K562 (cell line): Measurements from ENCODE around the gene SF3B4. TPM values are rescaled to one million over a fixed set of nuclear protein-coding genes. Genes with fewer than 3 reads are reported as not detected.

Experiments used
- ARHGAP35 ChIP-seq: fragments of 450-650 bp; IDR thresholded peaks from 2 replicates; pipeline ENCODE4 v1.6.1; 2018; ENCODE audit not compliant: partially characterized antibody
- CHD2 ChIP-seq: IDR thresholded peaks from 2 replicates; pipeline ENCODE4 v1.6.1; 2011; ENCODE audit warnings: low read depth, low read length
- IRF9 ChIP-seq: fragments of 450-650 bp; IDR thresholded peaks from 2 replicates; pipeline ENCODE4 v1.6.1; 2016; ENCODE audit warnings: missing biosample characterization, missing genetic modification characterization
- KLF10 ChIP-seq: fragments of 250-450 bp; sonication (Bioruptor Pico); IDR thresholded peaks from 2 replicates; pipeline ENCODE4 v1.6.1; 2021; ENCODE audit warnings: matching md5 sums
- KLF13 ChIP-seq: fragments of 450-650 bp; IDR thresholded peaks from 2 replicates; pipeline ENCODE4 v1.6.1; 2016; ENCODE audit warnings: missing genetic modification characterization, low read depth, mild to moderate bottlenecking, missing compliant biosample characterization, moderate library complexity, borderline replicate concordance
- PPARD ChIP-seq: fragments of 250-450 bp; sonication (Bioruptor Pico); IDR thresholded peaks from 2 replicates; pipeline ENCODE4 v1.8.0; 2022; ENCODE audit warnings: inconsistent platforms, mild to moderate bottlenecking, moderate library complexity
- PTBP1 ChIP-seq: fragments of 200-400 bp; formaldehyde crosslinking; IDR thresholded peaks from 2 replicates; pipeline ENCODE4 v1.6.1; 2017; ENCODE audit warnings: low read depth, low read length
- RERE ChIP-seq: sonication (generic); formaldehyde crosslinking; IDR thresholded peaks from 2 replicates; pipeline ENCODE4 v1.8.0; 2023; ENCODE audit warnings: missing genetic modification reagents, mild to moderate bottlenecking, borderline replicate concordance
- SIRT6 ChIP-seq: IDR thresholded peaks from one replicate; pipeline ENCODE4 v1.6.1; 2012; ENCODE audit warnings: low read depth, mild to moderate bottlenecking, control low read depth, inconsistent platforms, low read length, moderate library complexity
- SNIP1 ChIP-seq: fragments of 450-650 bp; IDR thresholded peaks from 2 replicates; pipeline ENCODE4 v1.7.1; 2017; ENCODE audit warnings: low read depth, mild to moderate bottlenecking
- TEAD2 ChIP-seq: fragments of 450-650 bp; IDR thresholded peaks from 2 replicates; pipeline ENCODE4 v1.6.1; 2016; ENCODE audit warnings: missing genetic modification characterization, control low read depth, missing compliant biosample characterization
- THAP7 ChIP-seq: fragments of 250-450 bp; sonication (Bioruptor Pico); IDR thresholded peaks from 2 replicates; pipeline ENCODE4 v1.5.0; 2021
- ZNF354B ChIP-seq: fragments of 250-450 bp; sonication (Bioruptor Pico); IDR thresholded peaks from 2 replicates; pipeline ENCODE4 v1.4.0; 2020
- ZZZ3 ChIP-seq: fragments of 450-650 bp; IDR thresholded peaks from 2 replicates; pipeline ENCODE4 v1.6.1; 2016; ENCODE audit warnings: antibody characterized with exemption, mild to moderate bottlenecking, moderate library complexity
- polyA plus RNA-seq, 8 experiments: library from polyadenylated mRNA; depleted of rRNA in 4 of 8; stranded (reverse) in 5 of 8; unstranded in 3 of 8; fragments of >200 nt; fragmentation: Nextera tagmentation in 2 of 8; fragmentation: Illumina TruSeq in 1 of 8; extraction: Ambion mirVana in 2 of 8; extraction: Trizol in 1 of 8; gene quantifications; 2 replicates each; pipeline versions ENCODE4 v1.2.1 to v1.2.3, GENCODE V29; 2011 to 2014; ENCODE audit warnings: inconsistent platforms in 1 of 8, missing spikeins in 1 of 8
- total RNA-seq, 7 experiments: library from RNA; depleted of rRNA in 6 of 7; stranded (reverse); fragments of >200 nt in 6 of 7; fragmentation: Illumina TruSeq in 2 of 7; extraction: Trizol in 2 of 7; gene quantifications; 2 replicates each; pipeline versions ENCODE4 v1.2.1 to v1.2.3, GENCODE V29; 2011 to 2021; ENCODE audit warnings: low replicate concordance in 1 of 7
- TF ChIP-seq, protein P1 (sequence below): sonication (generic); formaldehyde crosslinking; IDR thresholded peaks from 2 replicates; pipeline ENCODE4 v1.8.0; 2023; ENCODE audit warnings: mild to moderate bottlenecking, missing genetic modification reagents
- TF ChIP-seq, protein P2 (sequence below): fragments of 450-650 bp; IDR thresholded peaks from 2 replicates; pipeline ENCODE4 v1.6.1; 2018; ENCODE audit warnings: mild to moderate bottlenecking, low read depth; ENCODE audit not compliant: partially characterized antibody
- TF ChIP-seq, protein P3 (sequence below): sonication (generic); IDR thresholded peaks from 2 replicates; pipeline ENCODE4 v1.6.1; 2016

Gene SF3B4
- total and polyA plus RNA-seq, 9 of the 15 experiments (the other 6 are each of a cell fraction or from before 2014, with no cell fraction given): 3.0 to 88.0 (median 26.1) TPM

DNA sequence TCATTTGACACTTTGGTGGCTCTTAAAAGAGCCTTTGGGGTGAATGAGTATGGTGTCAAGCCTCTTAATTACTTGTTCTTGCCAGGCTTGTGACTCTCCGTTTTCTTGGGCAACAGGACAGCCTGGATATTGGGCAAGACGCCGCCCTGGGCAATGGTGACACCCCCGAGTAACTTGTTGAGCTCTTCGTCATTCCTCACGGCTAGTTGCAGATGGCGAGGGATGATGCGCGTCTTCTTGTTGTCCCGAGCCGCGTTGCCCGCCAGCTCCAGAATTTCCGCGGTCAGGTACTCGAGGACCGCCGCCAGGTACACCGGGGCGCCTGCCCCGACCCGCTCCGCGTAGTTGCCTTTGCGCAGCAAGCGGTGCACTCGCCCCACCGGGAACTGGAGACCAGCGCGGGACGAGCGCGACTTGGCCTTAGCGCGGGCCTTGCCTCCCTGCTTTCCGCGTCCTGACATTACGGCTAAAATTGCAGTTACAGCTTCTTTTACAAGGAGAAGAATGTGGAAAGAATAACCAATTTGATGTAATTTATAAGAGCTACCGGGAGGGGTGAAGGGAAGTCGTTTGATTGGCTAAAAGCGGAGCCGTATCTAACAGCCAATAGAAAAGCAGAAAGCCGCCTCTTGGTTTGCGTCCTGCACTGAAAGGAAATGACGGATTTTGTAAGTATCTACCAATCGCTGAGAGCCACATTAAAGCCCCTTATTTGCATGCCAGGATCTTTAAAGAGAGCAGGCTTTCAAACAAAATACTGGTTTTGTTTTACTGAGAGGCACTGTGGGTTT, 40.0 kb downstream of the SF3B4 start (continued):
- TF ChIP-seq, protein P1, sequence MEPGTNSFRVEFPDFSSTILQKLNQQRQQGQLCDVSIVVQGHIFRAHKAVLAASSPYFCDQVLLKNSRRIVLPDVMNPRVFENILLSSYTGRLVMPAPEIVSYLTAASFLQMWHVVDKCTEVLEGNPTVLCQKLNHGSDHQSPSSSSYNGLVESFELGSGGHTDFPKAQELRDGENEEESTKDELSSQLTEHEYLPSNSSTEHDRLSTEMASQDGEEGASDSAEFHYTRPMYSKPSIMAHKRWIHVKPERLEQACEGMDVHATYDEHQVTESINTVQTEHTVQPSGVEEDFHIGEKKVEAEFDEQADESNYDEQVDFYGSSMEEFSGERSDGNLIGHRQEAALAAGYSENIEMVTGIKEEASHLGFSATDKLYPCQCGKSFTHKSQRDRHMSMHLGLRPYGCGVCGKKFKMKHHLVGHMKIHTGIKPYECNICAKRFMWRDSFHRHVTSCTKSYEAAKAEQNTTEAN (CRISPR knock-in tag): 0 out of 2 replicates have a peak, but pooled peaks have one; percentile 75
- TF ChIP-seq PPARD (CRISPR knock-in tag) (no peak), IRF9 (tag) (no peak), ZZZ3 (no peak), ZNF354B (CRISPR knock-in tag) (no peak), ARHGAP35 (no peak), SNIP1 (no peak), RERE (CRISPR knock-in tag) (no peak), KLF13 (tag) (no peak), CHD2 (0 out of 2 replicates have a peak, but pooled peaks have one; percentile 49), PTBP1 (peak; percentile 90), TEAD2 (no peak), SIRT6 (peak; percentile 92), THAP7 (CRISPR knock-in tag) (no peak), KLF10 (CRISPR knock-in tag) (no peak)
- TF ChIP-seq, protein P2, sequence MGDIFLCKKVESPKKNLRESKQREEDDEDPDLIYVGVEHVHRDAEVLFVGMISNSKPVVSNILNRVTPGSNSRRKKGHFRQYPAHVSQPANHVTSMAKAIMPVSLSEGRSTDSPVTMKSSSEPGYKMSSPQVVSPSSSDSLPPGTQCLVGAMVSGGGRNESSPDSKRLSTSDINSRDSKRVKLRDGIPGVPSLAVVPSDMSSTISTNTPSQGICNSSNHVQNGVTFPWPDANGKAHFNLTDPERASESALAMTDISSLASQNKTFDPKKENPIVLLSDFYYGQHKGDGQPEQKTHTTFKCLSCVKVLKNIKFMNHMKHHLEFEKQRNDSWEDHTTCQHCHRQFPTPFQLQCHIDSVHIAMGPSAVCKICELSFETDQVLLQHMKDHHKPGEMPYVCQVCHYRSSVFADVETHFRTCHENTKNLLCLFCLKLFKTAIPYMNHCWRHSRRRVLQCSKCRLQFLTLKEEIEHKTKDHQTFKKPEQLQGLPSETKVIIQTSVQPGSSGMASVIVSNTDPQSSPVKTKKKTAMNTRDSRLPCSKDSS: no peak
- TF ChIP-seq, protein P3, sequence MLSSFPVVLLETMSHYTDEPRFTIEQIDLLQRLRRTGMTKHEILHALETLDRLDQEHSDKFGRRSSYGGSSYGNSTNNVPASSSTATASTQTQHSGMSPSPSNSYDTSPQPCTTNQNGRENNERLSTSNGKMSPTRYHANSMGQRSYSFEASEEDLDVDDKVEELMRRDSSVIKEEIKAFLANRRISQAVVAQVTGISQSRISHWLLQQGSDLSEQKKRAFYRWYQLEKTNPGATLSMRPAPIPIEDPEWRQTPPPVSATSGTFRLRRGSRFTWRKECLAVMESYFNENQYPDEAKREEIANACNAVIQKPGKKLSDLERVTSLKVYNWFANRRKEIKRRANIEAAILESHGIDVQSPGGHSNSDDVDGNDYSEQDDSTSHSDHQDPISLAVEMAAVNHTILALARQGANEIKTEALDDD: no peak
